Smooth muscle cell of the brain vasculature (primary cell): ENCODE data around the gene SCAPER.
"Not testable (repeated sequence)": the region's sequence is repeated elsewhere in the genome, so short reads cannot be mapped to it uniquely, and the experiment has no call there.

Experiments used
- DNase-seq: peaks from one replicate; pipeline ENCODE4 v3.0.0-alpha.2; 2012; ENCODE audit warnings: low read depth, low spot score

Gene SCAPER

DNA sequence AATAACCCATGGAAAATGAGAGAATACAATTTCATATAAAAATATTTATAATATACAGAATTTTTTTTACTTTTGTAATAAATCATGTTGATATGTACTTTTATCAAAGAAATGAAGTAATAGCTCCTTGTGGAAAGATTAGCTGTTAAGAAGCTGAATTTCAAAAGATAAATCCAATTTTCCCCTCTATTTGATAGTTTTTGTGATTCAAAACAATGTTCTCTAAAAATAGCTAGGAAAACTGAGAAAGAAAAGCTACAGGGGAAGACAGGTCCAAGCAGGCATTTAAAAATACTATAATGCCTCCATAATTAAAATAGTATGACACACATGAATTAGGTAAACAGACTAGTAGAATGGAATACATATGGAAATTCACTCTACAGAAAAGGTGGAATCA, 44.9 kb downstream of the SCAPER start:
- no peak for DNase-seq

DNA sequence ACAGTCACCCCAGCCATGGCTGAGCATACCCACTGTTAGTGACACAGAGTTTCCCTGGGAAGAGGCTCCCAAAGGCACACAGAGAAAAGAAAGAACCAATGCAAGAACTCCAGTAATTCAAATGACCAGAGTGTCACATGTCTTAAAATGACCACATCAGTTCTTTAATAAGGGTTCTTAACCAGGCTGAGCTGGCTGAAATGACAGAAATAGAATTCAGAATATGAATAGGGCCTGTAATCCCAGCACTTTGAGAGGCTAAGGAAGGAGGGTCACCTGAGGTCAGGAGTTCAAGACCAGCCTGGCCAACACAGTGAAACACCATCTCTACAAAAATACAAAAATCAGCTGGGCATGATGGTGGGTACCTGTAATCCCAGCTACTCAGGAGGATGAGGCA, 54.8 kb downstream of the SCAPER start:
- DNase-seq: not testable (repeated sequence)

DNA sequence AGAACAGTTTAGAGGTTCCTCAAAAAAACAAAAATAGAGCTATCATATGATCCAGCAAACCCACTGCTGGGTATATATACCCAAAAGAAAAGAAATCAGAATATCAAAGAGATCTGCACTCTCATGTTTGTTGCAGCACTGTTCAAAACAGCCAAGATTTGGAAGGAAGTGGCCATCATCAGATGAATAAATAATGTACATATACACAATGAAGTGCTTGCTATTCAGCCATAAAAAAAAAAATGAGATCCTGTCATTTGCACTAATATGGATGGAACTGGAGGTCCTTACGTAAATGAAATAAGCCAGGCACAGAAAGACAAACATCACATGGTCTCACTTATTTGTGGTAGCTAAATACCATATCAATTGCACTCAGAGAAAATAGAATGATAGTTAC, 58.4 kb downstream of the SCAPER start:
- DNase-seq: no peak

DNA sequence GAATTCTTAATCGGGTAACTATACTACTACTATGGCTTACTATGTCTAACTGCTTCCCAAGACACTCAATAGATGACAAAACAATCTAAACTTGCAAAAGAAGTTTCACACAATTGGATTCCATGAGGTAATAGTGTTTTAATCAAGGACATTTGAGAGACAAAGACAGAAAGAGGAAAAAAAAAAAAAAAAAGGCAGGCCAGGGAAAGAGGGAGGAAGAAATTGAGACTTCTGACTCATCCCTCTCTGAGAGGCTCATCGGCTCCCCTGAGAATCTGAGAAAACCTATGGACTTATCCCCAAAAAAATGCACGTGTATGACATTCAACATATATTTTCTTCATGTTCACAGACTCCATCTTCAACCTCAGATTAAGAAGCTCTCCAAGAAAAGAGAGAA, 61.0 kb downstream of the SCAPER start:
- DNase-seq: no peak

DNA sequence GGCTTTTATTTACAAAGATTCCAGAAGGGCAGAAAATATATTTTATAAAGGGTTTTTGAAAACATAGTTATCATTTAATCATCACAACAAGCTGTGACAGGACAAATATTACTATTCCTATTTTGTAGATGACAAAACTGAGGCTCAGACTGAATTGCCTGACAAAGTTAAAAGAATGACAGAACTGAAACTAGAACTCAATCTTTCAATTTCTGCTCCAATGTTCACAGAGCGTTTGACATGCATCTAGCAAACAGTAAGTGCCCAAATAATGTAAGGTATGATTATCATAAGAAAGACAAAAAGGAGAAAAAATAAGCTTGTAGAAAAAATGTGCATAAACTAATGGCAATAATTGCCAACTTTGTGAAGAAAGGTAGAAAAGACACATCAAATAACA, 61.9 kb downstream of the SCAPER start:
- no peak for DNase-seq

DNA sequence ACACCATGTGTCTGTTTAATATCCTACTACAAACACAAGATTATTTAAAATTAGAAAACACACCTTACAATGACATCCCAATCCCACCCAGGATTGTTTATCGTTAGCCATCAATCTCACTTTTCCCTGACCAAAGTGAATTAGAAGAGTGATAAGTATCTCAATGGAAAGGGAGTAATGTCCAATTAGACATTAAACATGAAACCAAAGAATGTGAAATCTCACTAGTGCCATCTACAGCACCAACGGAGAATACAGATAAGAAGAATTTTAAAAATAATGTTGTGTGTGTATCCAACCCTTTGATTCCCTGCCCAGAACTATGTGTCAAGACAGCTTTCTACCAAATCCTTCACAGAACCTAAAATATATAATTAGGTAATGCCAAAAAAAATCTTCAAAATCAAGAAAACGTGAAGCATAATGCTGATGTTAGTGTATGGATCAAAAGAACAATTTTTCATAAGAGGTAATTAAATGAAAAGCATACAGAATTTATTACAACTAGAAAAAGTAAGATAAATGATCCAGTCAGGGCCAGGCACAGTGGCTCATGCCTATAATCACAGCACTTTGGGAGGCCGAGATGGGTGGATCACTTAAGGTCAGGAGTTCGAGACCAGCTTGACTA, 64.2 kb downstream of the SCAPER start:
- DNase-seq: peak; percentile 10

DNA sequence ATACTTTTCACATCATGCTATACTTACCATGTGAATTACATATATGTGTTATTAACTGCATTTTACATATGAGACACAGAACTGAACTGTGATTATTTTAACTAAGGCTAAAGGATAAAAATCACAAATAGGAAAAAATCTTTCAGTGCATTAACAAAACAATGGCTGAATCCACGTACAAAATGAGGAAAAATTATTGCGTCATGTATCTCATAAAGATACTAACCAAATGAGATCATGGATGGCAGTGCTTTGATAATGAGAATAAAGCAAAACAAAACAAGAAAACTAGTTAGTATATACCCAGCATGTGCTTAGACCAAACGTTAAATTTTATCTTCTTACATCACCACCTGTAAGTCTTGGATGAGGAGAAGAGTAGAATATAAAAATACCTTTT, 66.0 kb downstream of the SCAPER start:
- no peak for DNase-seq

DNA sequence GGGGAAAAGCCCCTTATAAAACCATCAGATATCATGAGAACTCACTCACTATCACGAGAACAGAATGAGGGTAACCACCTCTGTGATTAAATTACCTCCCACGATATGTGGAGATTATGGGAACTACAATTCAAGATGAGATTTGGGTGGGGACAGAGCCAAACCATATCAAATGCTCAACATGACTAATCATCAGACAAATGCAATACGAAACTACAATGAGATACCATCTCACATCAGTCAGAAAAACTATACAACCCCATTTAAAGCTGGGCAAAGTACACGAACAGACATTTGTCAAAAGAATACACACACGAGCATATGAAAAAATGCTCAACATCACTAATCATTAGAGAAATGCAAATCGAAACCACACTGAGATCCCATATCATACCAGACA, 67.7 kb downstream of the SCAPER start:
- DNase-seq: no peak

DNA sequence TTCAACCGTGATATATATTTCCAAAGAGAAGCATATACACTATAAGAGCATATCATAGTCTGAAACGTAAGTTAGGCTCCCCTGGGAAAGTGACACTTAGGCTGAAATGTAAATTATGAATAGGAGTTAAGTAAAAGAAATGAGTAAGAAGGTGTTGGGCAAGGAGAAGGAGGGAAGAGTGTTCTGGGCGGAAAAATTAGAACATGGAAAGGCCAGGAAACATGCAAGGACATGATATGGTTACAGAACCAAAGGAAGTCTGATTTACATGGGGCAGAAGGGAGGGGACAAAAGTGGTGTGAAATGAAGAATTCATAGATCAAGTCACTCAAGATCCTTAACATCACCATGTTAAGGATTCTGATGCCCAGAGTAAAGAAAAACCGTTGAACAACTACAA, 75.2 kb downstream of the SCAPER start:
- no peak for DNase-seq

DNA sequence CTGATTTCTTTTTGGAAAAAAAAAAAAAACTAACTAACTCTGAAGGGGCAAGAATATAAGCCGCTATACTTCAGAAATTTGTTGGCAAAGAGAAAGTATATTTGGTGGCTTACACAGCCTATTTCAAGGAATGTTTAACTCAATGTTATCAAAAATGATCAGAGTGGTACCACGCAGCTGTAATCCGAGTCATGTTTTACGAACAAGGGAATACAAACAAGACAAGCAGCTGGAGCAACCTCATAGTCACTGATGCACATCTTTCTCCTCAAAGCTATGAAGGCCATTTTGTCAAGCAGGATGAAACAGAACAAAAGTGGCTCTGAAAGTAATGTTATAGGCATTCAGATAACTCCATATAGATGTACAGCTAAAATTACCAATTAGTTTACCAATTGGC, 81.2 kb downstream of the SCAPER start:
- no peak for DNase-seq

DNA sequence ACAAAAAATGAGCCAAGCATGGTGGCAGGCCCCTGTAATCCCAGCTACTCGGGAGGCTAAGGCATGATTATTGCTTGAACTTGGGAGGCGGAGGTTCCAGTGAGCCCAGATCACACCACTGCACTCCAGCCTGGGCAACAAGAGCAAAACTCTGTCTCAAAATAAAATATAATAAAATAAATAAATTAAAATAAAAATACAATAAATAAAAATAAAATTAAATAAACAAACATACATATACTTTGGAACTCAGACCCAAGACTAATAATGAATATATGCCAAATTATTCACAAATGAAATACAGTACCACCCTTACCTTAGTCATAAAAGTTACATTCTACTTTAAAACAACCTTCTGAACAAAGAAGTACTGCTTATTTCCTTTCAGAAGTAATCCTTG, 81.8 kb downstream of the SCAPER start:
- no peak for DNase-seq

DNA sequence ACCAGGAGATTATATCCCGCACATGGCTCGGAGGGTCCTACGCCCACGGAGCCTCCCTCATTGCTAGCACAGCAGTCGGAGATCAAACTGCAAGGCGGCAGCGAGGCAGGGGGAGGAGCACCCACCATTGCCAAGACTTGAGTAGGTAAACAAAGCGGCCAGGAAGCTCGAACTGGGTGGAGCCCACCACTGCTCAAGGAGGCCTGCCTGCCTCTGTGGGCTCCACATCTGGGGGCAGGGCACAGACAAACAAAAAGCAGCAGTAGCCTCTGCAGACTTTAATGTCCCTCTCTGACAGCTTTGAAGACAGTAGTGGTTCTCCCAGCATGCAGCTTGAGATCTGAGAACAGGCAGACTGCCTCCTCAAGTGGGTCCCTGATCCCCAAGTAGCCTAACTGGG, 86.2 kb downstream of the SCAPER start:
- DNase-seq: not testable (repeated sequence)

DNA sequence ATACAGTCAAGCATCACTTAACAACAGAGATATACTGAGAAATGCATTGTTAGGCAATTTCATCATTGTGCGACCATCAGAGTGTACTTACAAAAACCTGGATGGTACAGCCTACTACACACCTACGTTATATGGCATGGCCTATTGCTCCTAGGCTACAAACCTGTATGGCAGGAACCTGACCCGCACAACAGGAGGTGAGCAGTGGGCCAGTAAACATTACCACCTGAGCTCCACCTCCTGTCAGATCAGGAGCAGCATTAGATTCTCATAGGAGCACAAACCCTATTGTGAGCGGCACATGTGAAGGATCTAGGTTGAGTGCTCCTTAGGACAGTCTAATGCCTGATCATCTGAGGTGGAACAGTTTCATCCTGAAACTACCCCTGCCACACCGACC, 89.7 kb downstream of the SCAPER start:
- DNase-seq: no peak

DNA sequence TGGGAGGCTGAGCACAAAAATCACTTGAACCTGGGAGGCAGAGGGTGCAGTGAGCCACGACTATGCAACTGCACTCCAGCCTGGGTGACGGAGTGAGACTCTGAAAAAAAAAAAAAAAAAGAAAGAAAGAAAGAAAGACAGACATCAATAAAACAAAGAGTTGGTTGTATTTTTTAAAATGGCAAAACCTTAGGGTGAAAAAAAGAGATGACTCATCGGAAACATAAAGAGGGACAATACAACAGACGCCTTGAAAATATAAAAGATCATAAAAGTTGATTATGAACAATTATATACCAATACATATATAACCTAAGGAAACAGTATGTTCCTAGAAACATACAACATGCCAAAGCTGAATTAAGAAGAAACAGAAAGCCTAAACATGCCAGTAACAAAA, 92.8 kb downstream of the SCAPER start:
- no peak for DNase-seq

DNA sequence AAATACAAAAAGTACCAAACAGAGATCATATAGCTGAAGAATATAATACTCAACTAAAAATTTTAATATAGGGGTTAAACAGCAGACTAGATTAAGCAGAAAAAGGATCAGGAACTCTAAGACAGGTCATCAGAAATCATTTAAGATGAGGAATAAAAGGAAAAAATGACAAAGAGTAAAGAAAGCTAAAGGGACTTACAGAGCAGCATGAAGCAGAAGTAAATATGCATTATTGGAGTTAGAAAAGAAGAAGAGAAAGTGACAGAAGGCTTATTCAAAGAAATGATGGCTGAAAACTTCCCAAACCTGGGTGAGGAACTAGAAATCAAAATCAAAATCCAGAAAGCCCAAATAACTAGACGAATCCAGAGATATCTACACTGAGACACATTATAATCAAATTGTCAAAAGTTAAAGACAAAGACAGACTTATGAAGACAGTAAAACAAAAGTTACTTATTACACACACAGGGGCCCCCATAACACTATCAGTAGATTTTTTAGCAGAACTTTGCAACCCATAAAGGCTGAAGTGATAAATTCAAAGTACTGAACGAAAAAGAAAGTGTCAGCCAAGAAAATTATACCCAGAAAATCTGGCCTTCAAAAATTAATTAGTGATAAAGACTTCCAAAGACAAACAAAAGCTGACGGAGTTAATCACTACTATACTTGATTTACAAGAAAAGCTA, 95.6 kb downstream of the SCAPER start:
- DNase-seq: no peak

DNA sequence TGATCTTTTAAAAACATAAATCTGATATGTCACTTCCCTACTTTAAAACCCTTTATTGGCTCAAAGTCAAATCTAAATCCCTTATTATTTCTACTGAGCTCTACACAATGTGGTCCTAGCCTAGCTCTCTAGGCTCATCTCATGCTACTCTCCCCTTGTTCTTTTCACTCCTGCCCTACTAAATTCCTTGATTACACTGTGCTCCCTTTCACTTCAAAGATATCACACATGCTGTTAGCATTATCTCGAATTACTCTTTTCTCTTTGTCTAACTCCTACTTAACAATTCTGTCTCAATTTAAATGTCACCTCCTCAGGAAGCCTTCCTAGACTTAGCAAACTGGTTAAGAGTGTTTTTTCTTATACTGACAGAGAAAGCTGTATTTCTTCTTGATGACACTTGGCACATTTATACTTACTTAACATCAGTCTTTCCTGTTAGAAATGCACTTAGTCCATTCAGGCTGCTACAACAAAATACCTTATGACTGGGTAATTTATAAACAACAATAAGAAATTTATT, 102.0 kb downstream of the SCAPER start:
- no peak for DNase-seq

DNA sequence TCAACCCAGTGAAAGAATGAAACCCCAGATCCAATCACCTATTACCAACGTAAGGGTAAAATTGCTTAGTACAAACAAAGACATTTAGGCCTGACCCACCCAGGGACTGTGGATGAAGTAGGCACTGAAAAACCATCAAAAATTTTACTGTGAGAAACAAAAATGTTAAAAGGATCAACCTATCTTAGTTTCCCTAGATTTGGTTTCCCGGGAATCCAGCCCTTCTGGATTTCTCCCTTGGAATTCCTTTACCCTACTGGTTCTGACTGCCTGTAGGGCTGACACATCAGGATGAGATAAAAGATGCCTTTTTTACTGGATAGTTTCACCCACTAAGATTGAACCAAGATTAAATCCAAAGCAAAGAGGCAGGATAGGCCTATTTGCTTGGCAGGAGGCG, 102.7 kb downstream of the SCAPER start:
- DNase-seq: no peak

DNA sequence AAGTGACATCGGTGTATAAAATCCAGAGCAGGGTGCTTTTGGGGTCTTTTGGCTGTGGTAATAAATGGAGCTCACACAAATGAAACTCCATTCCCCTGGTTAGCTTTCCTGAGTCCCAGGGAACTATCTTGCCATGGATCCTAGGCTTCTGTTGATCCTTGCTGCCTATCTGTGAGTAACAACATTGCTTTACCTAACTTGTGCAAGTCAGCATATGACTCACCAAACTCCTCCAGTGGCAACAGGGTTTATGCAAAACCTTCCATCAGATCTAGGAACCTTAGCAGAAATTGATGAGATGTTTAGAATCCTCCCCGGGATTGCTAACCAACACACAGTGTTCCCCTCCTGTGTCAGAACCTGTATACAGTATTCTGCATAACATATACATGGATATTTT, 105.4 kb downstream of the SCAPER start:
- DNase-seq: no peak

DNA sequence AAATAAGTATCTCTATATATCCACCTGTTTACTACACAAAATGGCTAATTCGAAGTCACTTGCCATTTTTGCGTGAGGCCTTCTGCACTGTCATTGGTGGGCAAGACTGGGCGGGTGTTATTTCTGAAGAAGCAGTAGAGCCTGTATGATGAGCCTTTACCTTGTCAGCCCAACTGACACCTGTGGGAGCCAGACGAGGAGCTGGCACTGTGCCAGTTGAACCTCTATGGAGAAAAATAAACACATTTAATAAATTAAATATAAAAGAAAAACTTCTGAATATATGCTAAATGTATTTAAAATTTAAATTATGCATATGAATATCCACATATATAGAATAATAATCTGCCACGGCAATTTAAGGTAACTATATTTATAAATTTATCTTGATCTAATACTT, 109.9 kb downstream of the SCAPER start:
- DNase-seq: no peak

DNA sequence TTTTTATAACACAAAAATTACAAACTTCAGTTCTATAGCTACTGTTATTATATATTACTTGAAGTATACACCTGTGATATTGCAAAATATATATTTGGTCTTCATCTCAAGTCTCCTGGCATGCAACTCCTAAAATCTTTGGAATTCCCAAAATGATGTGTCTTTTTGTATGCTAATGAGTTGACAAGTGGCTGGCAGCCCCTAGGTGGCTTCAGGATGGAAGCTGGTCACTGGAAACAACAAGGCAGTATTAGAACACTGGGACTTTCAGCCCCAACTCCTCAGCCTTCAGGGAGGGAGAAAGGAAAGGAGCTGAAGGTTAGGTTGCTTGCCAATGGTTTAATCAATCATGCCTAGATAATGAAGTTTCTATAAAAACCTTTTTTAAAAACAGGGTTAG, 112.0 kb downstream of the SCAPER start:
- DNase-seq: no peak

DNA sequence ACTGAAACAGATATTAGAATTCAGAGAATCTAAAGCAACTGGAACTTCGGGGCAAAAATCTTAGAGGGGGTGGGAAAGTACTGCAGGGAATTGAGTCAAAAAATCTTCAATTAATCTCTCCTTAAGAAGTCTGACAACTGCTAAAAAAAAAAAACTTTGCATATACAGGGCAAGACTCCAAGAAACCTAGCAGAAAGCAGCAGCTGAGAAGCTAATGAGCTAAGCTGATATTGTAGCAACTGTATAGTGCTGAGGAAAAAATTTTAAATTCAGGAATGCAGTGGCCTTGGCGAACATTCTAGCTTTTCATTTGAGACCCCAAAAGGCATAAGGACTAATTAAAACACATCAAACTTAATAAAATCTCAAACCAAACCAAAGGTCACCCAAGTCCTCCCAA, 113.6 kb downstream of the SCAPER start:
- no peak for DNase-seq

DNA sequence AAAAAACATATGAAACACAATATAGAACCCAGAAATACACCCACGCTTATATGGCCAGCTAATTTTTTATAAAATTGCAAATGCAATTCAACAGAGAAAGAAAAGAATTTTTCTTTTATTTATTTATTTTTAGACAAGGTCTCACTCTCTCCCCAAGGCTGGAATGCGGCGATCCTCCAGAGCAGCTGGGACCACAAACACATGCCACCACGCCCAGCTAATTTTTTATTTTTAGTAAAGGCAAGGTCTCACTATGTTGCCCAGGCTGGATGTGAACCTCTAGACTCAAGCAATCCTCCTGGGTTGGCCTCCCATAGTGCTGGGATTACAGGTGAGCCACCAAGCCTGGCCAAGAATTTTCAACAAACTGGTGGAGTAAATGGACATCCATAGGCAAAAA, 117.9 kb downstream of the SCAPER start:
- no peak for DNase-seq

DNA sequence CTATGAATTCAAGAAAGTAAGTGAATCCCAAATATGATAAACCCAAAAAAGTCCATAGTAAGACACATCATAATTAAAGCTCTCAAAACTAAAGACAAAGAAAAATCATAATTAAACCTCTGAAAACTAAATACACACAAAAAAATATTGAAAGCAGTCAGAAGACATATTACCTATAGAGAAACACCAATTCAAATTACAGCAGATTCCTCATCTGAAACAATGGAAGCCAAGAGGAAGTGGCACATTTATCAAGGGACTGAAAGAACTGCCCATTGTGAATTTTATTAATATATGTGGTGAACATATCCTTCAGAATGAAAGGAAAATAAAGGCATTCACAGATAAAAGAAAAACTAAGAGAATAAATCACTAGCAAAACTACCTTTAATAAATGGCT, 128.2 kb downstream of the SCAPER start:
- DNase-seq: no peak

DNA sequence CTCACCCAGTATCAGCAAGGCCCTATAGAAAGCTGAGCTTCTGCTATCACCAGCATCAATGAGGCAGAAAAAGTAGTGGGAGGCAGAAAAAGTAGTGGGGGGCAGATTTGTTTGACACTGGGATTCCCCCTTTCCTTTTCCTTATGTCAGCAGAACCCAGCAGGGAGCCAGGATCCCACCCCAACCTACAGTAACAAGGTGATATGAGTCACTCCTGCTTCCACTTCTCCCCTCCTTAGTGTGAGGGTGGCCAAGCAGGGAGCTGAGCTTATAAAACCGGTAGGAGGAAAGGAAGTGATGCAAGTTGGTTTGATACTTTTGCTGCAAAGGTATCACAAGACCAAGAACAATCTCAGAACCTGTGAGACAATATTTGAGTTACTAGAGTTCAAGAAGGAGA, 128.7 kb downstream of the SCAPER start:
- no peak for DNase-seq
